Ovary (tissue), 9 donors: ENCODE data around the gene DDI2. TPM values are rescaled to one million over a fixed set of nuclear protein-coding genes. Genes with fewer than 3 reads are reported as not detected.

ENCODE experiments used
- DNase-seq, 5 donors: peaks; one replicate each; pipeline ENCODE4 v3.0.0-alpha.2; 2019 to 2020
- H3K27ac ChIP-seq, 2 donors: fragments of 200-600 bp; one replicate each; pipeline versions ENCODE4 v1.5.1 to v1.8.0; 2019 to 2022
- H3K27me3 ChIP-seq: fragments of 200-600 bp; one replicate; pipeline ENCODE4 v1.8.0; 2022
- H3K36me3 ChIP-seq: fragments of 200-600 bp; sonication (generic); one replicate; pipeline ENCODE4 v1.5.1; 2019
- H3K4me1 ChIP-seq: one replicate; pipeline ENCODE4 v1.8.1; 2013; ENCODE audit warnings: mild to moderate bottlenecking, moderate library complexity; ENCODE audit not compliant: insufficient read depth
- H3K4me3 ChIP-seq: fragments of 200-600 bp; sonication (generic); one replicate; pipeline ENCODE4 v1.5.1; 2017
- H3K9me3 ChIP-seq, 2 donors: fragments of 200-600 bp in 1 of 2; sonication (generic) in 1 of 2; one replicate each; pipeline versions ENCODE4 v1.5.1 to v1.8.1; 2013 to 2019; ENCODE audit warnings: mild to moderate bottlenecking in 1 of 2, moderate library complexity in 1 of 2
- EP300 ChIP-seq: sonication (generic); formaldehyde crosslinking; IDR thresholded peaks from one replicate; pipeline ENCODE4 v1.6.1; 2017; ENCODE audit warnings: antibody characterized with exemption
- POLR2A ChIP-seq: fragments of 450-650 bp; IDR thresholded peaks from one replicate; pipeline ENCODE4 v1.6.1; 2017; ENCODE audit warnings: antibody characterized with exemption, mild to moderate bottlenecking, moderate library complexity
- WGBS, 3 donors: extraction: QIAGEN DNeasy Blood & Tissue Kit in 1 of 3; methylation state at CpG; one replicate each; pipeline versions ENCODE4 v1.1.5 to v1.1.7; 2013 to 2017; 5-methylcytosine and 5-hydroxymethylcytosine counted together
- intact Hi-C, 4 donors: fragments of 100-400 bp; cut with DNase I; formaldehyde crosslinking; loops; one replicate each; pipeline versions ENCODE4 v1.11.0 to v1.15.1; 2022 to 2023
- polyA plus RNA-seq, 2 donors: library from polyadenylated mRNA; stranded (reverse); fragments of 200-250 nt in 1 of 2; fragments of 350-450 nt in 1 of 2; fragmentation: Illumina TruSeq in 1 of 2; extraction: RNeasy Lipid Tissue Mini Kit (QIAGEN cat#74804) in 1 of 2; gene quantifications; one replicate each; pipeline ENCODE4 v1.2.3, GENCODE V29; 2013 to 2014
- total RNA-seq, 7 donors: library from RNA; depleted of rRNA in 2 of 7; stranded (reverse); fragments of >200 nt in 2 of 7; fragmentation: NEBNext Ultra II Directional in 3 of 7; extraction: Animal tissue kit (Norgen Biotek cat#: 25700) in 3 of 7; gene quantifications; one replicate each; pipeline versions ENCODE4 v1.1.0 to v1.2.4, GENCODE V29; 2016 to 2023
- TF ChIP-seq, protein P1 (sequence below), 3 donors: fragments of 450-650 bp in 2 of 3; fragments of 200-600 bp in 1 of 3; IDR thresholded peaks; one replicate each; pipeline versions ENCODE4 v1.5.1 to v1.8.0; 2016 to 2022; ENCODE audit warnings: antibody characterized with exemption in 3 of 3, mild to moderate bottlenecking in 1 of 3
- donor health status: DM: no; HTN: no; CAD: no; lungs with moderate emphysema.
- donor health status: DM: no; HTN: no; CAD: no.
- donor health status: Bipolar disorder and iron deficiency.
- donor health status: DM: yes; HTN: yes; CAD: no.
- donor health status: DM: no; HTN: no; CAD: no.
- donor health status: DM: yes; HTN: yes; CAD: no.

Gene DDI2
- total and polyA plus RNA-seq, 9 donors, result 4.2 to 30.9 (median 22.2) TPM

GRCh38 chr1:15707239-15707925, 90.1 kb downstream of the DDI2 start:
- Histone ChIP-seq H3K9me3 (no peaks in the 10 kb centered on the region), H3K27ac (no peak overlapping the region), H3K36me3 (no peaks in the 10 kb centered on the region), H3K4me1 (peaks cover 18% of the 10 kb centered on the region), H3K4me3 (no peak overlapping the region), H3K27me3 (no peaks in the 10 kb centered on the region)
- TF ChIP-seq POLR2A (no peak), EP300 (no peak)
- TF ChIP-seq, protein P1, sequence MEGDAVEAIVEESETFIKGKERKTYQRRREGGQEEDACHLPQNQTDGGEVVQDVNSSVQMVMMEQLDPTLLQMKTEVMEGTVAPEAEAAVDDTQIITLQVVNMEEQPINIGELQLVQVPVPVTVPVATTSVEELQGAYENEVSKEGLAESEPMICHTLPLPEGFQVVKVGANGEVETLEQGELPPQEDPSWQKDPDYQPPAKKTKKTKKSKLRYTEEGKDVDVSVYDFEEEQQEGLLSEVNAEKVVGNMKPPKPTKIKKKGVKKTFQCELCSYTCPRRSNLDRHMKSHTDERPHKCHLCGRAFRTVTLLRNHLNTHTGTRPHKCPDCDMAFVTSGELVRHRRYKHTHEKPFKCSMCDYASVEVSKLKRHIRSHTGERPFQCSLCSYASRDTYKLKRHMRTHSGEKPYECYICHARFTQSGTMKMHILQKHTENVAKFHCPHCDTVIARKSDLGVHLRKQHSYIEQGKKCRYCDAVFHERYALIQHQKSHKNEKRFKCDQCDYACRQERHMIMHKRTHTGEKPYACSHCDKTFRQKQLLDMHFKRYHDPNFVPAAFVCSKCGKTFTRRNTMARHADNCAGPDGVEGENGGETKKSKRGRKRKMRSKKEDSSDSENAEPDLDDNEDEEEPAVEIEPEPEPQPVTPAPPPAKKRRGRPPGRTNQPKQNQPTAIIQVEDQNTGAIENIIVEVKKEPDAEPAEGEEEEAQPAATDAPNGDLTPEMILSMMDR (IDR thresholded peaks at IDR 0.05), result no peak
- intact Hi-C loops, result no loop called here
- 66 to 68% (median 68%) methylated on average over 8 of the region's 8 CpGs for WGBS, 3 donors
- DNase-seq, result no peak

DNA sequence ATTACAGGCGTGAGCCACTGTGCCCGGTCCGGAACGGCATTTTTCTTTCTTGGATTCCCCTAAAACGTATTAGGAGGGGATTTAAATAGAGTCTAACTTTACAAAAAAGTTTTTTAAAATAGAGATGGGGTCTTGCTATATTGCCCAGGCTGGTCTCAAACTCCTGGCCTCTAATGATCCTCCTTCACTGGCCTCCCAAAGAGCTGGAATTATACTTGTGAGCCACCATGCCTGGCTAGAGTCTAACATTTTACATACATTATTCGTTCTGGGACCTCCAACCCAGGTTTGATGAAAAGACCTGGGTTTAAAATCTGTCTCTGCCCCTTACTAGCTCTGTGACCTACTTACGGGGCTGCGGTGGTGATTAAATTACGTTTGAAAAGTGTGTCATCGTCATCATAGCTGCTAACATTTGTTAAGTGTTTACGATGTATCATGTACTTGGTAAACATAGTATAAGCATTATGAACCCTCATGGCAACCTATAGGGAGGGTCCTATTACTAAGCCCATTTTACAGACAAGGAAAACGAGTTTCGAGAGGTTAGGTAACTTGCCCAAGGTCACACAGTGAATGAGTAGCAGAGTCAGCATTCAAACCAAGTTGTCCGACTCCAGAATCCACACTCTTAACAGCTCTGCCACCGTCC, 91.4 kb downstream of the DDI2 start:
- TF ChIP-seq EP300, result no peak
- no peak for TF ChIP-seq POLR2A
- TF ChIP-seq, protein P1 (IDR thresholded peaks at IDR 0.05), result no peak
- Histone ChIP-seq H3K36me3 (no peaks in the 10 kb centered on the region), H3K4me3 (no peak overlapping the region), H3K27me3 (no peaks in the 10 kb centered on the region), H3K4me1 (peaks cover 14% of the 10 kb centered on the region), H3K27ac (no peak overlapping the region), H3K9me3 (no peaks in the 10 kb centered on the region)
- no peak for DNase-seq
- intact Hi-C loops, result no loop called here
- WGBS, 3 donors, result 88 to 94% (median 90%) methylated on average over 15 of the region's 15 CpGs

- peaks cover 12% of the 10 kb centered on the region for H3K4me1 ChIP-seq
- no peak for DNase-seq
Measured at GRCh38 chr1:15709226-15709625, 92.0 kb downstream of the DDI2 start.

GRCh38 chr1:15712168-15712567, 94.9 kb downstream of the DDI2 start:
- intact Hi-C loops, result no loop called here
- no peak for DNase-seq
- Histone ChIP-seq H3K27me3 (no peaks in the 10 kb centered on the region), H3K4me1 (peaks cover 8% of the 10 kb centered on the region), H3K27ac (no peak overlapping the region), H3K36me3 (no peaks in the 10 kb centered on the region), H3K4me3 (no peak overlapping the region), H3K9me3 (no peaks in the 10 kb centered on the region)
- WGBS, 3 donors, result 71 to 75% (median 71%) methylated on average over 4 of the region's 4 CpGs
- no peak for TF ChIP-seq EP300
- TF ChIP-seq, protein P1 (IDR thresholded peaks at IDR 0.05), result no peak
- no peak for TF ChIP-seq POLR2A

More at GRCh38 chr1:15709226-15709625, 92.0 kb downstream of the DDI2 start:
- H3K9me3 ChIP-seq, result no peaks in the 10 kb centered on the region
- H3K36me3 ChIP-seq, result no peaks in the 10 kb centered on the region
- TF ChIP-seq POLR2A, result no peak
- no peak for TF ChIP-seq EP300
- TF ChIP-seq, protein P1 (IDR thresholded peaks at IDR 0.05), result no peak
- 94 to 96% (median 95%) methylated on average over 4 of the region's 4 CpGs for WGBS, 3 donors
- H3K4me3 ChIP-seq, result no peak overlapping the region
- intact Hi-C loops, result no loop called here
- no peaks in the 10 kb centered on the region for H3K27me3 ChIP-seq
- H3K27ac ChIP-seq, result no peak overlapping the region
